ENCODE data around the gene TOM1L2. TPM values are rescaled to one million over a fixed set of nuclear protein-coding genes. Genes with fewer than 3 reads are reported as not detected.

Gene TOM1L2
- total RNA-seq, 1 donor from 2014 or later, result 10.0 TPM

- intact Hi-C loops (cut with micrococcal nuclease), result loop anchor here (1.0 kb wide), 2 partner anchors 48 to 179 kb away; partner anchors contain the start of gene RAI1
- peak; percentile 91 for DNase-seq
- H3K27me3 Mint-ChIP-seq, result no peaks in the 10 kb centered on the region
- H3K4me1 Mint-ChIP-seq, result peaks cover 21% of the 10 kb centered on the region
- H3K9me3 Mint-ChIP-seq, result no peaks in the 10 kb centered on the region
- no peak overlapping the region for H3K27ac Mint-ChIP-seq
- peaks cover 4% of the 10 kb centered on the region for H3K36me3 Mint-ChIP-seq (ENCODE audit: low read depth)
- no peak overlapping the region for H3K4me3 Mint-ChIP-seq
These were observed 112.1 kb downstream of the TOM1L2 start for GRCh38 chr17:17859909-17860765.

- Mint-ChIP-seq H3K27ac (no peak overlapping the region), H3K27me3 (no peaks in the 10 kb centered on the region), H3K9me3 (no peaks in the 10 kb centered on the region), H3K36me3 (ENCODE audit: low read depth) (peaks cover 5% of the 10 kb centered on the region), H3K4me3 (no peak overlapping the region), H3K4me1 (peaks cover 33% of the 10 kb centered on the region)
- DNase-seq, result no peak
- intact Hi-C loops (cut with micrococcal nuclease), result no loop called here
These were observed 114.7 kb downstream of the TOM1L2 start for GRCh38 chr17:17857496-17857895.

DNA sequence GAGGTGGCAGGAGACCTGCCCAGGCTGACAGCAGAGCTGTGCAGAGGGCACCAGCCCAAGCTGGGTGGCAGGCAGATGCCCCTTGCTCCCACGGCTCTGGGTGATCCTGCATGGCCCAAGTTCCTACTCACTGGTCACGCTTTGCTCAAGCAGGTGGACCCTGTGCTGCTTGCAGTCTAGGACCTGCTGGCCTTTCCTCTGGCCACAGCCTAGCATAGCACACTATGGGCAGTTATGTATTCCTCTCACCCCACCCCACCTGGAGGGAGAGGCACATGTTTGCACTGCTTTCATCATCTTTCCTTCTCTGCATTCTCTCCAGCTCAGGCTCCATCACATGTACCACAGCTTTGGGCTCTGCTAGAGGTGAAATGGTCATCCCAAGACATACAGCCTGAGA lies 115.8 kb downstream of the TOM1L2 start:
- Mint-ChIP-seq H3K4me1 (peaks cover 42% of the 10 kb centered on the region), H3K9me3 (no peaks in the 10 kb centered on the region), H3K4me3 (no peak overlapping the region), H3K27ac (peak overlapping the region; percentile 20), H3K27me3 (no peaks in the 10 kb centered on the region), H3K36me3 (ENCODE audit: low read depth) (peaks cover 3% of the 10 kb centered on the region)
- peak; percentile 57 for DNase-seq
- intact Hi-C loops (cut with micrococcal nuclease), result no loop called here

GRCh38 chr17:17855976-17856375 lies 116.2 kb downstream of the TOM1L2 start:
- intact Hi-C loops (cut with micrococcal nuclease), result loop anchor here (1.0 kb wide), 1 partner anchor 33 kb away; no protein-coding TSS in a partner anchor
- Mint-ChIP-seq H3K27ac (no peak overlapping the region), H3K27me3 (no peaks in the 10 kb centered on the region), H3K36me3 (ENCODE audit: low read depth) (peaks cover 5% of the 10 kb centered on the region), H3K4me1 (peaks cover 44% of the 10 kb centered on the region), H3K4me3 (no peak overlapping the region), H3K9me3 (no peaks in the 10 kb centered on the region)
- no peak for DNase-seq

GRCh38 chr17:17853811-17854447 lies 118.3 kb downstream of the TOM1L2 start:
- Mint-ChIP-seq H3K36me3 (ENCODE audit: low read depth) (peaks cover 8% of the 10 kb centered on the region), H3K27me3 (no peaks in the 10 kb centered on the region), H3K27ac (peak overlapping the region; percentile 94), H3K9me3 (no peaks in the 10 kb centered on the region), H3K4me3 (peak overlapping the region; percentile 72), H3K4me1 (peaks cover 65% of the 10 kb centered on the region)
- DNase-seq, result peak; percentile 74
- intact Hi-C loops (cut with micrococcal nuclease), result loop anchor here (1.0 to 5.0 kb wide), 2 partner anchors 18 to 103 kb away; partner anchors contain the start of gene SREBF1

DNA sequence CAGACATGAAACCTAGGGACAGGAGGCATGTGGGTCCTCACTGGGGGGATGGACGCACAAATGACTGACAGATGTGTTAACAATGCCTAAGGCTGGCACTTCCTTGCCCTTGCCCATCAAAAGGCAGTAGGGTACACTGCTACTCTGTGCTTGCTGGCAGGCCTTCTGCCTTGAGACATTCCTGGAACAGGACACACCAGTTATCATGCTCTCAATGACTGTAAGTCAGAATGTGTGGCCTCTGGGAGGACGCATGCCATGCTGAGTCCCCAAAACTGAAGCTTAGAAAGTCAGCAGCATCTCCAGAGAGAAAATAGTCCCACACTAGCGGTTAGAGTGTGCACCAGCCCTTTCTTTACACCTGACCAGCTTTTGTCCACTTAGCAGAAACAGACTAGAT lies 119.3 kb downstream of the TOM1L2 start:
- no peaks in the 10 kb centered on the region for H3K27me3 Mint-ChIP-seq
- no peaks in the 10 kb centered on the region for H3K9me3 Mint-ChIP-seq
- peak overlapping the region; percentile 94 for H3K27ac Mint-ChIP-seq
- H3K36me3 Mint-ChIP-seq (ENCODE audit: low read depth), result peaks cover 8% of the 10 kb centered on the region
- intact Hi-C loops (cut with micrococcal nuclease), result loop anchor here (5.0 kb wide), 1 partner anchor 104 kb away; no protein-coding TSS in a partner anchor
- peak; percentile 57 for DNase-seq
- peaks cover 75% of the 10 kb centered on the region for H3K4me1 Mint-ChIP-seq
- no peak overlapping the region for H3K4me3 Mint-ChIP-seq

- peaks cover 10% of the 10 kb centered on the region for H3K36me3 Mint-ChIP-seq (ENCODE audit: low read depth)
- intact Hi-C loops (cut with micrococcal nuclease), result loop anchor here (5.0 kb wide), 1 partner anchor 106 kb away; no protein-coding TSS in a partner anchor
- peaks cover 78% of the 10 kb centered on the region for H3K4me1 Mint-ChIP-seq
- no peaks in the 10 kb centered on the region for H3K9me3 Mint-ChIP-seq
- peak overlapping the region; percentile 97 for H3K27ac Mint-ChIP-seq
- peak overlapping the region; percentile 26 for H3K4me3 Mint-ChIP-seq
- H3K27me3 Mint-ChIP-seq, result no peaks in the 10 kb centered on the region
- peak; percentile 58 for DNase-seq
These were observed 120.8 kb downstream of the TOM1L2 start for GRCh38 chr17:17851103-17852002.

- DNase-seq, result peak; percentile 93
- Mint-ChIP-seq H3K4me3 (peak overlapping the region; percentile 64), H3K9me3 (no peaks in the 10 kb centered on the region), H3K36me3 (ENCODE audit: low read depth) (peaks cover 11% of the 10 kb centered on the region), H3K4me1 (peaks cover 66% of the 10 kb centered on the region), H3K27me3 (no peaks in the 10 kb centered on the region), H3K27ac (peak overlapping the region; percentile 97)
- intact Hi-C loops (cut with micrococcal nuclease), result loop anchor here (1.0 to 5.0 kb wide), 4 partner anchors 10 to 187 kb away; partner anchors contain the start of genes ATPAF2, GID4 and SREBF1
These were observed 122.3 kb downstream of the TOM1L2 start for GRCh38 chr17:17849845-17850373.

DNA sequence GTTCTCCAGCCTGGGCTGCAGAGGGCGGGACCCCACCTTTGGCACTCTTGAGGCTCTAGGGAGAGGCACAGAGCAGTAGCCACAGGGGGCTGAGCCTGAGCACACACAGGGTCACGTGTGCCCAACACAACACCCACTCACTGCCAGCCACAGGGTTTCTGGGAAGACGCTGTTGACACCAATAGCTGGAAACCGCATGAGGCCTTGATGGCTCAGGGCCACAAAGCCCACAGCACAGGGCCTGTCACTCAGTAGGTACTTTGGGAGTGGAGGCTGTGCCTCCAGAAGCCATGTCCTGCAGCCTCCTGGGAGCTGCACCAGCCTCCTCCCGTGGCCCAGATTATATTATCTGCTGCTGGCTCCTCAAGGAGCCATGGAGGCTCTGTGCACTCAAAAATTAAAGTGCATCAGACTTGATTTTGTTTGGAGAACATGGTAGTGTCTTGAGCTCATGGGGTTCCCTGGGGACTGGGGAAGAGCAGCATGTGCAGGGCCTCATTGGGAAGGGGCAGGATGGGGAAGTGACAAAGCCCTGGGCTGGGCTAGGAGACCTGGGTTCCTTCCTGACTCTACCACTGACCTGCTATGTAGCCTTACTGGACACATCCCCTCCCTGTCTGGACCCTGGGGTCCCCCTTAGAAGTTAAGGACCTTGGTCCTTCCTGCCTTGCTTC lies 122.9 kb downstream of the TOM1L2 start:
- H3K36me3 Mint-ChIP-seq (ENCODE audit: low read depth), result peaks cover 11% of the 10 kb centered on the region
- peak overlapping the region; percentile 64 for H3K4me3 Mint-ChIP-seq
- intact Hi-C loops (cut with micrococcal nuclease), result loop anchor here (1.0 to 5.0 kb wide), 3 partner anchors 9 to 188 kb away; partner anchors contain the start of genes ATPAF2, GID4 and SREBF1
- DNase-seq, result peak; percentile 96
- peak overlapping the region; percentile 97 for H3K27ac Mint-ChIP-seq
- no peaks in the 10 kb centered on the region for H3K27me3 Mint-ChIP-seq
- peaks cover 62% of the 10 kb centered on the region for H3K4me1 Mint-ChIP-seq
- no peaks in the 10 kb centered on the region for H3K9me3 Mint-ChIP-seq

DNA sequence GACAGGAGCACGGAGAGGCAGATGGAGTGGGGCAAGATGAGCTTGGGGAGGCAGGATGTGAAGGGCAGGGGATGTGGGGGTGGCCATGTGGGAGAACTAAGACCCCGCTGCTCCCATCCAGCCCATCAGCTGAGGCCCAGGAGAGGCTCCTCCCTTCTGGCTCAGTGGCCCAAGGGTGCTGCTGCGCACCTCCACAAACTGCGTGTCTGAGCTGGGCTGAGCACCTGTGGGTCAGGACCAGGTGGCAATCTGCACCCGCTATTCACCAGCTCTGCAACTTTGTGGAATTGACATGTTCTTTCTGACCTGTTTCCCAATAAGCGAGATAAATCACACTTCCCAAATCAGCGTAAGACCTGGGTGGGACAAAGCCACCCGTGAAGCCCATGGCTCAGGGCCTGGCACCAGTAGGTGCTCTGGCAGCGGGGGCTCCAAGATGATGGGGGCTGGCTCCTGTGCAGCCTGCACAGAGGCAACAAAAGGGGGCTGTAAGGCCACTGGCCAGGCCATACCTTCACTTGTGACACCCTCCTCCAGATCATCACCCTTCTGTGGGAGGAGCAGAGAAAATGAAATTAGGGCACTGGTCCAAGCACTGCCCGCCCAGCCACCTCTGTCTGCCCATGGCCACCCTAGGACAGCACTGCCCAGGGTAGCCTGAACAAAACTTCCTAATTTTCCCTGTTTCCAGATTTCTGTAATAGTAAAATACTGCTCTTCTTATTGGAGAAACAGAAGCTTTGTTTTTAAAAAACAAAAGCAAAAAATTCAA lies 123.7 kb downstream of the TOM1L2 start:
- H3K9me3 Mint-ChIP-seq, result no peaks in the 10 kb centered on the region
- intact Hi-C loops (cut with micrococcal nuclease), result loop anchor here (1.0 to 5.0 kb wide), 3 partner anchors 8 to 189 kb away; partner anchors contain the start of genes ATPAF2, GID4 and SREBF1

DNA sequence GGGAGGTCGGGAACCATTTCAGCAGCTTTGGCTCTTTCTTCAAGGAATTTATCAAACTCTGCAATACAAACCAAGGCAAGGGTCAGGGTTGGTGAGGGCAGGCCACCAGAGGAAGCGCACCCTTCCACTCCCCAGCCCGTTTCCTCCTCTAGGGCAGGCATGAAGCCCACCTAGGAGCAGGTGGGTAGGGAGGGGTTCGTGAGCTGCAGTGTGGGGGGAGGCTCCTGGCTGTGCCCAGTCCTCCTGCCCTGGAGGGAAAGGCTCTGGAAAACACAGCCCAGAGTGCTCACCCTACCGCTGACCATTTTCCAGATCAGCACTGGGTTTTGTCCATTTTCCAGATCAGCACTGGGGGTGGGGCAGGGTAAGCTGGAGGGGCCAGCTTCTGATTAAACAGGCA lies 124.5 kb downstream of the TOM1L2 start:
- Mint-ChIP-seq H3K9me3 (no peaks in the 10 kb centered on the region), H3K4me3 (peak overlapping the region; percentile 14), H3K27ac (peak overlapping the region; percentile 56), H3K4me1 (peaks cover 50% of the 10 kb centered on the region), H3K36me3 (ENCODE audit: low read depth) (peaks cover 8% of the 10 kb centered on the region), H3K27me3 (no peaks in the 10 kb centered on the region)
- intact Hi-C loops (cut with micrococcal nuclease), result loop anchor here (5.0 kb wide), 1 partner anchor 190 kb away; the partner anchor contains the start of genes ATPAF2 and GID4
- peak; percentile 54 for DNase-seq

More for the DNA sequence above, 123.7 kb downstream of the TOM1L2 start:
- Mint-ChIP-seq H3K4me1 (peaks cover 55% of the 10 kb centered on the region), H3K36me3 (ENCODE audit: low read depth) (peaks cover 10% of the 10 kb centered on the region), H3K27me3 (no peaks in the 10 kb centered on the region), H3K4me3 (peak overlapping the region; percentile 64), H3K27ac (peak overlapping the region; percentile 97)
- DNase-seq, result peak; percentile 63
